Natural killer cell (primary cell): ENCODE measurements around the gene CASP10. TPM values are rescaled to one million over a fixed set of nuclear protein-coding genes. Genes with fewer than 3 reads are reported as not detected.

ENCODE experiments used
- ATAC-seq, 3 donors: fragments of 150-1000 bp in 2 of 3; fragments of 200-7000 bp in 1 of 3; cut with Tn5 transposase; 1 replicate in 1 of 3; 2 replicates in 2 of 3; pipeline ENCODE4 v1.10.0; 2021; ENCODE audit warnings: mild to moderate bottlenecking in 2 of 3, moderate library complexity in 2 of 3
- DNase-seq, 2 donors: peaks; one replicate each; pipeline versions ENCODE4 v3.0.0 to v3.0.0-alpha.2; 2013 to 2021; ENCODE audit warnings: mixed read lengths in 1 of 2
- H3K27ac ChIP-seq: one replicate; pipeline ENCODE4 v1.5.1; 2013; ENCODE audit warnings: mild to moderate bottlenecking, low read length
- H3K27me3 ChIP-seq: one replicate; pipeline ENCODE4 v1.6.1; 2013; ENCODE audit warnings: low read length; ENCODE audit not compliant: control insufficient read depth, insufficient read depth
- H3K36me3 ChIP-seq: one replicate; pipeline ENCODE4 v1.6.1; 2013; ENCODE audit warnings: low read length; ENCODE audit not compliant: control insufficient read depth, insufficient read depth
- H3K4me1 ChIP-seq: one replicate; pipeline ENCODE4 v1.6.1; 2013; ENCODE audit warnings: low read length; ENCODE audit not compliant: control insufficient read depth, insufficient read depth
- H3K4me3 ChIP-seq: one replicate; pipeline ENCODE4 v1.5.1; 2013; ENCODE audit warnings: low read length
- H3K9me3 ChIP-seq: one replicate; pipeline ENCODE4 v1.6.1; 2013; ENCODE audit warnings: low read length; ENCODE audit not compliant: control insufficient read depth, insufficient read depth
- H3K27ac Mint-ChIP-seq, 2 donors: one replicate each; pipeline ENCODE4 v1.8.0; 2022; ENCODE audit warnings: mild to moderate bottlenecking in 2 of 2, mixed read lengths in 2 of 2, moderate library complexity in 1 of 2
- H3K27me3 Mint-ChIP-seq, 2 donors: one replicate each; pipeline ENCODE4 v1.8.0; 2022; ENCODE audit warnings: low read depth in 2 of 2, mixed read lengths in 2 of 2
- H3K36me3 Mint-ChIP-seq: one replicate; pipeline ENCODE4 v1.8.0; 2022; ENCODE audit warnings: mixed read lengths
- H3K4me1 Mint-ChIP-seq, 2 donors: one replicate each; pipeline ENCODE4 v1.8.0; 2022; ENCODE audit warnings: mixed read lengths in 2 of 2
- H3K4me3 Mint-ChIP-seq: one replicate; pipeline ENCODE4 v1.8.0; 2022; ENCODE audit warnings: mild to moderate bottlenecking, moderate library complexity, mixed read lengths
- H3K9me3 Mint-ChIP-seq, 2 donors: one replicate each; pipeline ENCODE4 v1.8.0; 2022; ENCODE audit warnings: mixed read lengths in 2 of 2
- WGBS: methylation state at CpG from one replicate; pipeline ENCODE4 v1.1.7; 2013; ENCODE audit warnings: missing lambda C conversion rate; ENCODE audit not compliant: insufficient coverage; 5-methylcytosine and 5-hydroxymethylcytosine counted together
- intact Hi-C: fragments of 100-400 bp; cut with micrococcal nuclease; formaldehyde crosslinking; loops from one replicate; pipeline ENCODE4 v1.14.2; 2022
- total RNA-seq, 4 donors: library from RNA; stranded (reverse); fragments of 120-200 nt in 1 of 4; gene quantifications; one replicate each; pipeline versions ENCODE4 v1.2.3 to v1.2.4, GENCODE V29; 2013 to 2022
- TF ChIP-seq, protein P1 (sequence below): fragments of 200-600 bp; IDR thresholded peaks from one replicate; pipeline ENCODE4 v1.8.0; 2022; ENCODE audit warnings: antibody characterized with exemption

CASP10 gene
- total RNA-seq, 3 donors from 2014 or later (not counting 1 experiment from before 2014, with no cell fraction given): 67.4 to 101 (median 75.3) TPM

DNA sequence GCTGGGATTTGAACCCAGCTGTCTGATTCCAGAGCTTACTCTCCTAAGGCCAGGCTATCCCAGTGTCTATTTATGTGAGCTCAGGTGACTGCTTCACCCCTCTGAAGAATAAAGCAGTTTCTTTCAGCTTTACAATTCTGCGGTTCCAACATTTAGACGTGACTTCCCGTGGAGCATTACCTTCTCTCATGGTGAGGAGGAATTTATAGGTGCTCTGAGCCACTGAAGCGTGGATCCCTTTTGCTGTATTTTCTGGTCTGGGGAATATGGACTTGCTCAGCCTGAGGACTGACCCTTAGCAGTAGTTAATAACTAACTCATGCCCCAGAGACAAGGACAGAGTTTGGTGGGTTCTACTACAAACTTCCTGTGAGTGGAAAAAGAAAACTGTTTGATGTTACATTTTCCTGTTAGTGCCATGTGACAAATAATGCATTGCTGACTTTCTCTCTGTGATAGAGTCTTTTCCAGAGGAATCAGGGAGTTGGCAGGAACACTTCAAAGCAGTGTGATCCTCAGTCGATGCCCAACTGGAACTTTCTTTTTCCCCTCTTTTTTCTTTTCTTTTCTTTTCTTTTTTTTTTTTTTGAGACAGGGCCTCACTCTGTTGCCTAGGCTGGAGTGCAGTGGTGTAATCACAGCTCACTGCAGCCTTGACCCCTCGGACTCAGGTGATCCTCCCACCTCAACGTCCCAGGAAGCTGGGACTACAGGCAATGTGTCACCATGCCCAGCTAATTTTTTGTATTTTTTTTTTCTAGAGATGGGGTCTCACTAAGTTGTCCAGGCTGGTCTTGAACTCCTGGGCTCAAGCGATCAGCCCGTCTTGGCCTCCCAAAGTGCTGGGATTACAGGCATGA, 21.9 kb downstream of the CASP10 start:
- WGBS: 99% methylated on average over 9 of the region's 9 CpGs
- no peak overlapping the region for H3K4me3 ChIP-seq
- no peak overlapping the region for H3K4me3 Mint-ChIP-seq
- peak overlapping the region; percentile 49 to 64 for H3K27ac Mint-ChIP-seq
- no peak for ATAC-seq
- H3K36me3 Mint-ChIP-seq: peaks cover 29% of the 10 kb centered on the region
- no peaks in the 10 kb centered on the region for H3K27me3 ChIP-seq
- no peaks in the 10 kb centered on the region for H3K9me3 ChIP-seq
- H3K27ac ChIP-seq: no peak overlapping the region
- H3K9me3 Mint-ChIP-seq: no peaks in the 10 kb centered on the region
- intact Hi-C loops: no loop called here
- peaks cover 30 to 31% of the 10 kb centered on the region in 2 donors for H3K4me1 Mint-ChIP-seq
- no peak for DNase-seq
- TF ChIP-seq, protein P1, sequence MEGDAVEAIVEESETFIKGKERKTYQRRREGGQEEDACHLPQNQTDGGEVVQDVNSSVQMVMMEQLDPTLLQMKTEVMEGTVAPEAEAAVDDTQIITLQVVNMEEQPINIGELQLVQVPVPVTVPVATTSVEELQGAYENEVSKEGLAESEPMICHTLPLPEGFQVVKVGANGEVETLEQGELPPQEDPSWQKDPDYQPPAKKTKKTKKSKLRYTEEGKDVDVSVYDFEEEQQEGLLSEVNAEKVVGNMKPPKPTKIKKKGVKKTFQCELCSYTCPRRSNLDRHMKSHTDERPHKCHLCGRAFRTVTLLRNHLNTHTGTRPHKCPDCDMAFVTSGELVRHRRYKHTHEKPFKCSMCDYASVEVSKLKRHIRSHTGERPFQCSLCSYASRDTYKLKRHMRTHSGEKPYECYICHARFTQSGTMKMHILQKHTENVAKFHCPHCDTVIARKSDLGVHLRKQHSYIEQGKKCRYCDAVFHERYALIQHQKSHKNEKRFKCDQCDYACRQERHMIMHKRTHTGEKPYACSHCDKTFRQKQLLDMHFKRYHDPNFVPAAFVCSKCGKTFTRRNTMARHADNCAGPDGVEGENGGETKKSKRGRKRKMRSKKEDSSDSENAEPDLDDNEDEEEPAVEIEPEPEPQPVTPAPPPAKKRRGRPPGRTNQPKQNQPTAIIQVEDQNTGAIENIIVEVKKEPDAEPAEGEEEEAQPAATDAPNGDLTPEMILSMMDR: no peak
- H3K4me1 ChIP-seq: peaks cover 8% of the 10 kb centered on the region
- H3K27me3 Mint-ChIP-seq: no peaks in the 10 kb centered on the region
- H3K36me3 ChIP-seq: peaks cover 67% of the 10 kb centered on the region

- H3K27ac ChIP-seq: no peak overlapping the region
- H3K9me3 ChIP-seq: no peaks in the 10 kb centered on the region
- ATAC-seq (no peak), DNase-seq (no peak)
- WGBS: 100% methylated on average over 3 of the region's 3 CpGs
- no peaks in the 10 kb centered on the region for H3K27me3 ChIP-seq
- H3K4me1 ChIP-seq: peaks cover 14% of the 10 kb centered on the region
- Mint-ChIP-seq H3K4me1 (peaks cover 30 to 32% of the 10 kb centered on the region in 2 donors), H3K27ac (peak overlapping the region; percentile 49 to 64), H3K27me3 (no peaks in the 10 kb centered on the region), H3K9me3 (no peaks in the 10 kb centered on the region), H3K4me3 (no peak overlapping the region), H3K36me3 (peaks cover 23% of the 10 kb centered on the region)
- TF ChIP-seq, protein P1: no peak
- no peak overlapping the region for H3K4me3 ChIP-seq
- H3K36me3 ChIP-seq: peaks cover 68% of the 10 kb centered on the region
- intact Hi-C loops: no loop called here
These were observed 22.5 kb downstream of the CASP10 start for GRCh38 chr2:201205515-201205849.

DNA sequence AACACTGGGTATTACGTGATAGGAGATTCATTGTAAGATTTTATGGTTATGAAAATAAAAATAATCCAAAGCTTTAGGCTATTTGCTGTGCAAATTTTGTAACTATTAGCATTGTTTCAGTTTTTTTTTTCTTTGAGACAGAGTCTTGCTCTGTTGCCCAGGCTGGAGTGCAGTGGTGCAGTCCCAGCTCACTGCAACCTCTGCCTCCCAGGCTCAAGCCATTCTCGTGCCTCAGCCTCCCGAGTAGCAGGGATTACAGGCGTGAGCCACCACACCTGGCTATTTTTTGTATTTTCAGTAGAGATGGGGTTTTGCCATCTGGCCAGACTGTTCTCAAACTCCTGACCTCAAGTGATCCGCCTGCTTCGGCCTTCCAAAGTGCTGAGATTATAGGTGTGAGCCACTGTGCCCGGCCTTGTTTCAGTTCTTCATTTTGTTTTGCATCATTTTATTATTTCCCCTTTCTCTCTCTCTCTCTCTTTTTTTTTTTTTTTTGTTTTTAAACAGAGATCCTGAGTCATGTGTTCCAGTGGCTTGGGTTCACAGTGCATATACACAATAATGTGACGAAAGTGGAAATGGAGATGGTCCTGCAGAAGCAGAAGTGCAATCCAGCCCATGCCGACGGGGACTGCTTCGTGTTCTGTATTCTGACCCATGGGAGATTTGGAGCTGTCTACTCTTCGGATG, 25.8 kb downstream of the CASP10 start:
- TF ChIP-seq, protein P1: no peak
- WGBS: 74% methylated on average over 12 of the region's 12 CpGs
- peak overlapping the region in 1 of 2 donors; percentile 62 for H3K27ac Mint-ChIP-seq
- Histone ChIP-seq H3K27me3 (no peaks in the 10 kb centered on the region), H3K4me1 (peaks cover 16% of the 10 kb centered on the region), H3K27ac (peak overlapping the region; percentile 27), H3K36me3 (peaks cover 55% of the 10 kb centered on the region), H3K9me3 (no peaks in the 10 kb centered on the region), H3K4me3 (no peak overlapping the region)
- H3K4me1 Mint-ChIP-seq: peaks cover 30 to 37% of the 10 kb centered on the region in 2 donors
- intact Hi-C loops: no loop called here
- peaks cover 23% of the 10 kb centered on the region for H3K36me3 Mint-ChIP-seq
- H3K9me3 Mint-ChIP-seq: no peaks in the 10 kb centered on the region
- no peak for DNase-seq
- no peaks in the 10 kb centered on the region for H3K27me3 Mint-ChIP-seq
- peak in 1 of 3 donors; percentile 23 for ATAC-seq
- H3K4me3 Mint-ChIP-seq: no peak overlapping the region
